HT-29 (cell line): Measurements from ENCODE around the gene RNF113B. TPM values are rescaled to one million over a fixed set of nuclear protein-coding genes. Genes with fewer than 3 reads are reported as not detected.
A peak's percentile ranks its signal among the peaks of the same experiment; 100 is the strongest.

Experiments
- DNase-seq: peaks from one replicate; pipeline ENCODE4 v3.0.0-alpha.2; 2015; ENCODE audit warnings: low spot score
- total RNA-seq: library from RNA; depleted of rRNA; stranded (reverse); fragments of >200 nt; shearing (Covaris generic); gene quantifications from 2 replicates; pipeline ENCODE4 v1.2.3, GENCODE V29; 2014; rRNA removed

Gene RNF113B
- total RNA-seq, result not detected in 2 replicates

- no peak for DNase-seq
Measured at GRCh38 chr13:98176777-98177608, at the start of gene RNF113B. TSS of gene RNF113B (minus strand) at chr13:98177269. CDS start at chr13:98177236, 33 bp downstream.

GRCh38 chr13:98226496-98226895 is 49.4 kb upstream of the RNF113B start:
- DNase-seq, result no peak

GRCh38 chr13:98225036-98225940 is 48.2 kb upstream of the RNF113B start:
- DNase-seq, result no peak

GRCh38 chr13:98224557-98224956 is 47.5 kb upstream of the RNF113B start:
- no peak for DNase-seq

GRCh38 chr13:98223741-98224140 is 46.7 kb upstream of the RNF113B start:
- DNase-seq, result no peak

GRCh38 chr13:98222816-98223215 is 45.7 kb upstream of the RNF113B start:
- no peak for DNase-seq

GRCh38 chr13:98222081-98222554 is 45.0 kb upstream of the RNF113B start:
- DNase-seq, result no peak

- no peak for DNase-seq
Measured at GRCh38 chr13:98221234-98221633, 44.2 kb upstream of the RNF113B start.

GRCh38 chr13:98220271-98220791 is 43.3 kb upstream of the RNF113B start:
- DNase-seq, result no peak

- no peak for DNase-seq
Measured at GRCh38 chr13:98219685-98220084, 42.6 kb upstream of the RNF113B start.

- DNase-seq, result no peak
Measured at GRCh38 chr13:98217597-98217996, 40.5 kb upstream of the RNF113B start.

GRCh38 chr13:98216711-98217285 is 39.7 kb upstream of the RNF113B start:
- DNase-seq, result no peak

GRCh38 chr13:98216135-98216565 is 39.1 kb upstream of the RNF113B start:
- peak; percentile 52 for DNase-seq

GRCh38 chr13:98215508-98215907 is 38.4 kb upstream of the RNF113B start:
- DNase-seq, result no peak

- DNase-seq, result peak; percentile 96
Measured at GRCh38 chr13:98214707-98215106, 37.6 kb upstream of the RNF113B start.

- DNase-seq, result no peak
Measured at GRCh38 chr13:98214008-98214643, 37.1 kb upstream of the RNF113B start.

- DNase-seq, result no peak
Measured at GRCh38 chr13:98213354-98213753, 36.3 kb upstream of the RNF113B start.

GRCh38 chr13:98212763-98213162 is 35.7 kb upstream of the RNF113B start:
- DNase-seq, result no peak

- no peak for DNase-seq
Measured at GRCh38 chr13:98208606-98209005, 31.5 kb upstream of the RNF113B start.

- DNase-seq, result no peak
Measured at GRCh38 chr13:98207416-98207815, 30.3 kb upstream of the RNF113B start.

- DNase-seq, result peak; percentile 83
Measured at GRCh38 chr13:98206946-98207345, 29.9 kb upstream of the RNF113B start.
